ENCODE data around the gene NCKAP5. TPM values are rescaled to one million over a fixed set of nuclear protein-coding genes. Genes with fewer than 3 reads are reported as not detected.

The NCKAP5 gene
- total RNA-seq, 1 donor from 2014 or later: not detected

DNA sequence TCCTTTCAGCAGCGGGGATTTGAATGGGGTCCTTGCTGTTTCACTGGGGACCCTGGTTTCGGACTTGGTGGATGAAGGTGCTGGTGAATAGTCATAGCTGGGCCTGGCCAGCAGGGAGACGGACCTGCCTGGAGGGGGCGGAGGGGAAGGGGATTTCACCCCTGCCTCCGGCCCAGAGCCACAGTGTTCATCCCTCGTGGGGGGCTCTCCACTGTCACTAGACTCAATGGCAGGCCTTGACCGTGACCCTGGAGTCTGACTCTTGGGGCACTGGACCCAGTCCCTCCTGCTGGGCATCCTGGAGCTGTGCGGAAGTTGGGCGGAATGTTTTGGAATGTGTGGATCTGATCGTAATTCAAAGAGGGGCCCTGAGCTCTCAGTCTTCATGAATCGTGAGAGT, 784.4 kb downstream of the NCKAP5 start:
- Mint-ChIP-seq H3K4me1 (ENCODE audit: low read depth) (no peaks in the 10 kb centered on the region), H3K4me3 (no peak overlapping the region), H3K9me3 (no peaks in the 10 kb centered on the region), H3K27me3 (ENCODE audit: insufficient read depth) (no peaks in the 10 kb centered on the region), H3K36me3 (ENCODE audit: low read depth) (no peaks in the 10 kb centered on the region), H3K27ac (no peak overlapping the region)
- intact Hi-C loops (cut with micrococcal nuclease): no loop called here
- no peak for DNase-seq (ENCODE audit: low spot score)

GRCh38 chr2:132782176-132782783, 786.0 kb downstream of the NCKAP5 start:
- Mint-ChIP-seq H3K4me1 (ENCODE audit: low read depth) (no peaks in the 10 kb centered on the region), H3K9me3 (no peaks in the 10 kb centered on the region), H3K4me3 (no peak overlapping the region), H3K36me3 (ENCODE audit: low read depth) (no peaks in the 10 kb centered on the region), H3K27me3 (ENCODE audit: insufficient read depth) (no peaks in the 10 kb centered on the region), H3K27ac (no peak overlapping the region)
- intact Hi-C loops (cut with micrococcal nuclease): no loop called here
- no peak for DNase-seq (ENCODE audit: low spot score)

GRCh38 chr2:132780651-132781050, 787.6 kb downstream of the NCKAP5 start:
- H3K4me3 Mint-ChIP-seq: no peak overlapping the region
- H3K9me3 Mint-ChIP-seq: no peaks in the 10 kb centered on the region
- H3K4me1 Mint-ChIP-seq (ENCODE audit: low read depth): no peaks in the 10 kb centered on the region
- DNase-seq (ENCODE audit: low spot score): no peak
- intact Hi-C loops (cut with micrococcal nuclease): no loop called here
- H3K27me3 Mint-ChIP-seq (ENCODE audit: insufficient read depth): no peaks in the 10 kb centered on the region
- no peak overlapping the region for H3K27ac Mint-ChIP-seq
- no peaks in the 10 kb centered on the region for H3K36me3 Mint-ChIP-seq (ENCODE audit: low read depth)

- H3K27ac Mint-ChIP-seq: no peak overlapping the region
- H3K4me3 Mint-ChIP-seq: no peak overlapping the region
- DNase-seq (ENCODE audit: low spot score): no peak
- no peaks in the 10 kb centered on the region for H3K4me1 Mint-ChIP-seq (ENCODE audit: low read depth)
- H3K9me3 Mint-ChIP-seq: no peaks in the 10 kb centered on the region
- H3K36me3 Mint-ChIP-seq (ENCODE audit: low read depth): no peaks in the 10 kb centered on the region
- intact Hi-C loops (cut with micrococcal nuclease): no loop called here
- H3K27me3 Mint-ChIP-seq (ENCODE audit: insufficient read depth): no peaks in the 10 kb centered on the region
Measured at GRCh38 chr2:132779206-132779721, 789.0 kb downstream of the NCKAP5 start.

- no peak for DNase-seq (ENCODE audit: low spot score)
- H3K36me3 Mint-ChIP-seq (ENCODE audit: low read depth): no peaks in the 10 kb centered on the region
- no peaks in the 10 kb centered on the region for H3K4me1 Mint-ChIP-seq (ENCODE audit: low read depth)
- no peak overlapping the region for H3K4me3 Mint-ChIP-seq
- no peak overlapping the region for H3K27ac Mint-ChIP-seq
- H3K9me3 Mint-ChIP-seq: no peaks in the 10 kb centered on the region
- H3K27me3 Mint-ChIP-seq (ENCODE audit: insufficient read depth): peaks cover 2% of the 10 kb centered on the region
- intact Hi-C loops (cut with micrococcal nuclease): no loop called here
Measured at GRCh38 chr2:132776287-132776686, 792.0 kb downstream of the NCKAP5 start.

DNA sequence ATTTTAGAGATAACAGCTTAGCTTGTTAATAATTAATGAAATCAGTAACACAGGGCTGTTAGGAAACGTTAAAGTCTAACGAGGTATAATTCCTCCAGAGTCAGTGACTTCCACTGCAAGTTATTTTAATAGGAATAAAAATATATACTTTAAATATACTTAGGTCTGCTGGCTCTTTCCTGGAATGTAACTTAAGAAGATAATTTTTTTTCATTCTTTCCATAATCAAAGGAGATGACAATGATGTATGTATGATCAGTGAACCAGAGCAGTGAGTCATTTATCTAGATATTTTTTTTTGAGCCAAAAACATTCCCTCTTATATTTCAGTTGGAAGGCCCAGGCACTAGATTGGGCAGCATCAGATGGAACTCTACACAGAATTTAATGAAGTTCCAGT, 794.1 kb downstream of the NCKAP5 start:
- Mint-ChIP-seq H3K27ac (no peak overlapping the region), H3K36me3 (ENCODE audit: low read depth) (no peaks in the 10 kb centered on the region), H3K4me1 (ENCODE audit: low read depth) (no peaks in the 10 kb centered on the region), H3K4me3 (no peak overlapping the region), H3K9me3 (no peaks in the 10 kb centered on the region), H3K27me3 (ENCODE audit: insufficient read depth) (peaks cover 2% of the 10 kb centered on the region)
- intact Hi-C loops (cut with micrococcal nuclease): no loop called here
- no peak for DNase-seq (ENCODE audit: low spot score)

GRCh38 chr2:132773331-132773730, 794.9 kb downstream of the NCKAP5 start:
- Mint-ChIP-seq H3K4me3 (no peak overlapping the region), H3K27me3 (ENCODE audit: insufficient read depth) (peaks cover 2% of the 10 kb centered on the region)
- intact Hi-C loops (cut with micrococcal nuclease): no loop called here

DNA sequence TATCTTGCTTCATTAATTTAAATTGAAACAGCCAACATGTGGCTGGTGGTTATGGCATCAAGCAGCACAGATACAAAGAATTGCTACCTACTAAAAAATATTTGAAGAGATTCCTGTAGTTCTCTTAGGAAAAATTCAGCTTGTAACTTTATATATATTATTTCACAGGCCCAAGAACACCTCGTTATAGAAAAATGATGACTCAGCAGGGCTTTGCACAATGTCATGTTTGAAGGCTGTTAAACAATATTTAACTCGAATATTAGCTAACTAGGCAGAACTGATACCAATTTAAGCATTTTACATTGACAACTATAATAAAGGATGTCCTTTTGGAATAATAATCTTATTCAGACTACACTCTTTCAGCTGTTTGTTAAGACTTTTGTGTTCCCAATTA, 795.9 kb downstream of the NCKAP5 start:
- Mint-ChIP-seq H3K4me3 (no peak overlapping the region), H3K27ac (no peak overlapping the region), H3K4me1 (ENCODE audit: low read depth) (no peaks in the 10 kb centered on the region), H3K27me3 (ENCODE audit: insufficient read depth) (peaks cover 2% of the 10 kb centered on the region), H3K36me3 (ENCODE audit: low read depth) (no peaks in the 10 kb centered on the region), H3K9me3 (no peaks in the 10 kb centered on the region)
- intact Hi-C loops (cut with micrococcal nuclease): no loop called here
- no peak for DNase-seq (ENCODE audit: low spot score)

More at GRCh38 chr2:132773331-132773730, 794.9 kb downstream of the NCKAP5 start:
- H3K4me1 Mint-ChIP-seq (ENCODE audit: low read depth): no peaks in the 10 kb centered on the region
- H3K36me3 Mint-ChIP-seq (ENCODE audit: low read depth): no peaks in the 10 kb centered on the region
- DNase-seq (ENCODE audit: low spot score): no peak
- H3K27ac Mint-ChIP-seq: no peak overlapping the region
- no peaks in the 10 kb centered on the region for H3K9me3 Mint-ChIP-seq

DNA sequence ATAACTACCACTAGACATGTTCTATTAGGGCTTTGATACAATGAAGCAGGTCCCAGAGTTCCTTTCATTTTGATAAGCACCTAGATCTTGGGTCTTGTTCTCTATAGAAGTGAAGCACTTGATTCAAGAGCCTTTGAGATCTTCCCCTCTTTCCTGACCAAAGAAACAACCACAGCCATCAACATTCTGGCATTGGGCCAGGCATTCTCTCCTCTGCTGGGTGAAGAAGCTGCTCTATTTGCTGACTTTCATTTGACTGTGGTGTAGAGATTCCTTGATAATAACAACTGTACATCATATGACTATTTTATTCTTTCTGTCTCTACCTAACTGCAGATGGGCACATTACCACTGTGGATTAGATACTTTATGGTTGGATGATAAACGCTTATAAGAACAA, 801.7 kb downstream of the NCKAP5 start:
- intact Hi-C loops (cut with micrococcal nuclease): no loop called here
- Mint-ChIP-seq H3K4me3 (no peak overlapping the region), H3K9me3 (peaks cover 9% of the 10 kb centered on the region), H3K27ac (no peak overlapping the region), H3K36me3 (ENCODE audit: low read depth) (no peaks in the 10 kb centered on the region), H3K4me1 (ENCODE audit: low read depth) (no peaks in the 10 kb centered on the region), H3K27me3 (ENCODE audit: insufficient read depth) (no peaks in the 10 kb centered on the region)
- no peak for DNase-seq (ENCODE audit: low spot score)

- no peak for DNase-seq (ENCODE audit: low spot score)
- no peaks in the 10 kb centered on the region for H3K27me3 Mint-ChIP-seq (ENCODE audit: insufficient read depth)
- H3K4me1 Mint-ChIP-seq (ENCODE audit: low read depth): no peaks in the 10 kb centered on the region
- intact Hi-C loops (cut with micrococcal nuclease): no loop called here
- H3K9me3 Mint-ChIP-seq: peaks cover 18% of the 10 kb centered on the region
- H3K36me3 Mint-ChIP-seq (ENCODE audit: low read depth): no peaks in the 10 kb centered on the region
- H3K27ac Mint-ChIP-seq: no peak overlapping the region
- no peak overlapping the region for H3K4me3 Mint-ChIP-seq
Measured at GRCh38 chr2:132761437-132761836, 806.8 kb downstream of the NCKAP5 start.

- H3K9me3 Mint-ChIP-seq: peaks cover 18% of the 10 kb centered on the region
- no peak overlapping the region for H3K27ac Mint-ChIP-seq
- no peak for DNase-seq (ENCODE audit: low spot score)
- no peaks in the 10 kb centered on the region for H3K36me3 Mint-ChIP-seq (ENCODE audit: low read depth)
- intact Hi-C loops (cut with micrococcal nuclease): no loop called here
- H3K4me1 Mint-ChIP-seq (ENCODE audit: low read depth): no peaks in the 10 kb centered on the region
- no peaks in the 10 kb centered on the region for H3K27me3 Mint-ChIP-seq (ENCODE audit: insufficient read depth)
- H3K4me3 Mint-ChIP-seq: no peak overlapping the region
Measured at GRCh38 chr2:132760971-132761370, 807.3 kb downstream of the NCKAP5 start.

DNA sequence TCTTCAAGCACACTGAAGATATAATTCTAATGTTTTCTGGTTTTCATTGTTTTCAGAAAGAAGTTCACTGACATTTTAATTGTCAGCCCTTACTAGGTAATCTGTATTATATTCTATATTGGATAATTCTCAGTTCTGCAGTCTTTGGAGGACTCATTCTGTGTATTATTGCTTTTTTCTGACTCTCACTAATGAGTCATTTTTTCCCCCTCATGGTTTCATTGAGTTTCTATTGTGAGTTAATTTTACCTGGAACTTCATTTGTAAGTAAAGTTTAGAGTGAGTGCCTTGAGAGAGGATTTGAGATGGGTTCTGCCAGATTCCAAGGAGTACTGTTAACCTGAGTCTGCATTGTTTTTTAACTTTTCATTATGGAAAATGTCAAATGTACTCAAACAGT, 807.9 kb downstream of the NCKAP5 start:
- H3K27ac Mint-ChIP-seq: no peak overlapping the region
- H3K27me3 Mint-ChIP-seq (ENCODE audit: insufficient read depth): no peaks in the 10 kb centered on the region
- DNase-seq (ENCODE audit: low spot score): no peak
- no peak overlapping the region for H3K4me3 Mint-ChIP-seq
- intact Hi-C loops (cut with micrococcal nuclease): no loop called here
- no peaks in the 10 kb centered on the region for H3K4me1 Mint-ChIP-seq (ENCODE audit: low read depth)
- H3K36me3 Mint-ChIP-seq (ENCODE audit: low read depth): no peaks in the 10 kb centered on the region
- peaks cover 18% of the 10 kb centered on the region for H3K9me3 Mint-ChIP-seq

GRCh38 chr2:132758995-132759394, 809.3 kb downstream of the NCKAP5 start:
- H3K27ac Mint-ChIP-seq: no peak overlapping the region
- no peaks in the 10 kb centered on the region for H3K4me1 Mint-ChIP-seq (ENCODE audit: low read depth)
- intact Hi-C loops (cut with micrococcal nuclease): no loop called here
- no peak overlapping the region for H3K4me3 Mint-ChIP-seq
- peaks cover 21% of the 10 kb centered on the region for H3K9me3 Mint-ChIP-seq
- H3K36me3 Mint-ChIP-seq (ENCODE audit: low read depth): no peaks in the 10 kb centered on the region
- DNase-seq (ENCODE audit: low spot score): no peak
- no peaks in the 10 kb centered on the region for H3K27me3 Mint-ChIP-seq (ENCODE audit: insufficient read depth)

DNA sequence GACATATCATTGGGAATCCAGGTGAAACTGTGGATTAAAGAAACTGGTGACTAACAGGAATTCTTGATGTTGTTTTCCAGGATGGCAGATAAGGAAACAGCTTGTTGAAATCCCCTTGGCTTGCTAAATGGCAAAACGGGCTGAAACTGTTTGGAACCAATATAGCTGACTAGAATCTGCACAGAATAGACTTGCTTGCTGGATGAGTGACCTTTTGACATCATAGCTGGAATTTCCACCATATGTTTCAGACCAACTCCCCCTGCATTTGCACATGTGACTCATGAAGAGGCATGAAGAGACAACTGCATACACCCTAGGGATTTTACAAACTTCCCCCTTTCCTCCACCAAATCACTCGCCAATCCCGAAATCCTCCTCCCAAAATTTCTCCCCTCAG, 810.6 kb downstream of the NCKAP5 start:
- Mint-ChIP-seq H3K36me3 (ENCODE audit: low read depth) (no peaks in the 10 kb centered on the region), H3K4me1 (ENCODE audit: low read depth) (no peaks in the 10 kb centered on the region), H3K4me3 (no peak overlapping the region), H3K27me3 (ENCODE audit: insufficient read depth) (no peaks in the 10 kb centered on the region), H3K9me3 (peaks cover 15% of the 10 kb centered on the region), H3K27ac (no peak overlapping the region)
- intact Hi-C loops (cut with micrococcal nuclease): no loop called here
- DNase-seq (ENCODE audit: low spot score): no peak

Measured in activated T-helper 1 cell treated with anti-CD3 and anti-CD28 coated beads, Interleukin-12 subunit alpha, Interleukin-12 subunit beta, Interleukin-2, Interleukin-4 antibody, amounts not matched to agents 30 ng/mL and 10 ng/mL and 1 ng/mL, durations not matched to agents 14 hours and 24 hours and 36 hours (primary cell).